T-cell (primary cell): ENCODE results near the gene CATSPERD. TPM values are rescaled to one million over a fixed set of nuclear protein-coding genes. Genes with fewer than 3 reads are reported as not detected.
A peak's percentile ranks its signal among the peaks of the same experiment; 100 is the strongest.
"Not testable (repeated sequence)": the region's sequence is repeated elsewhere in the genome, so short reads cannot be mapped to it uniquely, and the experiment has no call there.

ENCODE experiments used
- ATAC-seq, 4 experiments: fragments of 200-7000 bp in 3 of 4; fragments of 150-1000 bp in 1 of 4; cut with Tn5 transposase; replicated peaks in 1 of 4; 1 replicate in 3 of 4; 2 replicates in 1 of 4; pipeline ENCODE4 v1.10.0; 2021; ENCODE audit warnings: moderate library complexity in 3 of 4, mild to moderate bottlenecking in 2 of 4, moderate number of reproducible peaks in 1 of 4
- CTCF ChIA-PET, 2 donors: fragments of 300-600 bp; sonication (Branson Sonifier 250); formaldehyde crosslinking; loops; one replicate each; lab custom pipeline; 2022; ENCODE audit warnings: antibody characterized with exemption in 2 of 2; lab: Charles Lee
- POLR2A ChIA-PET, 2 donors: fragments of 300-600 bp; sonication (Branson Sonifier 250); formaldehyde crosslinking; loops; one replicate each; lab custom pipeline; 2022; ENCODE audit warnings: antibody characterized with exemption in 2 of 2; lab: Charles Lee
- DNase-seq, 35 experiments: peaks; one replicate each; pipeline versions ENCODE4 v3.0.0 to v3.0.0-alpha.2; 2013 to 2023
- H3K27ac ChIP-seq: one replicate; pipeline ENCODE4 v1.5.1; 2013; ENCODE audit warnings: low read length
- H3K27me3 ChIP-seq, 2 experiments: replicated peaks in 1 of 2; 1 replicate in 1 of 2; 2 replicates in 1 of 2; pipeline versions ENCODE4 v1.6.1 to v1.7.0; 2013; ENCODE audit warnings: low read length in 1 of 2, mixed read lengths in 1 of 2; ENCODE audit not compliant: control insufficient read depth in 2 of 2, insufficient read depth in 2 of 2; ENCODE audit errors: extremely low read depth in 1 of 2
- H3K36me3 ChIP-seq, 2 donors: 1 replicate in 1 of 2; 2 replicates in 1 of 2; pipeline versions ENCODE4 v1.6.1 to v1.7.0; 2013; ENCODE audit warnings: low read length in 1 of 2; ENCODE audit not compliant: control insufficient read depth in 2 of 2, insufficient read depth in 1 of 2; ENCODE audit errors: extremely low read depth in 1 of 2
- H3K4me1 ChIP-seq, 2 experiments: 1 replicate in 1 of 2; 2 replicates in 1 of 2; pipeline versions ENCODE4 v1.6.1 to v1.7.0; 2013; ENCODE audit warnings: low read length in 2 of 2, mixed read lengths in 1 of 2; ENCODE audit not compliant: insufficient read depth in 2 of 2, control insufficient read depth in 1 of 2; ENCODE audit errors: extremely low read depth in 1 of 2
- H3K4me3 ChIP-seq, 2 donors: 1 replicate in 1 of 2; 2 replicates in 1 of 2; pipeline versions ENCODE4 v1.5.1 to v1.7.0; 2013; ENCODE audit warnings: mild to moderate bottlenecking in 2 of 2, low read length in 1 of 2, moderate library complexity in 1 of 2; ENCODE audit not compliant: control insufficient read depth in 1 of 2; ENCODE audit errors: extremely low read depth in 1 of 2
- H3K9me3 ChIP-seq: 2 replicates; pipeline ENCODE4 v1.7.0; 2013
- H3K27ac Mint-ChIP-seq, 2 donors: one replicate each; pipeline ENCODE4 v1.8.0; 2020 to 2021; ENCODE audit warnings: mild to moderate bottlenecking in 2 of 2, mixed read lengths in 2 of 2
- H3K27me3 Mint-ChIP-seq, 2 donors: one replicate each; pipeline ENCODE4 v1.8.0; 2021 to 2022; ENCODE audit warnings: mixed read lengths in 2 of 2
- H3K36me3 Mint-ChIP-seq: one replicate; pipeline ENCODE4 v1.8.0; 2021; ENCODE audit warnings: mixed read lengths
- H3K4me1 Mint-ChIP-seq, 3 donors: one replicate each; pipeline ENCODE4 v1.8.0; 2020 to 2022; ENCODE audit warnings: mixed read lengths in 3 of 3, mild to moderate bottlenecking in 1 of 3
- H3K4me3 Mint-ChIP-seq, 3 donors: one replicate each; pipeline ENCODE4 v1.8.0; 2020 to 2022; ENCODE audit warnings: mild to moderate bottlenecking in 3 of 3, mixed read lengths in 3 of 3, moderate library complexity in 3 of 3
- H3K9me3 Mint-ChIP-seq, 3 donors: one replicate each; pipeline ENCODE4 v1.8.0; 2020 to 2022; ENCODE audit warnings: mixed read lengths in 3 of 3
- WGBS: methylation state at CpG from one replicate; pipeline ENCODE4 v1.1.5; 2013; ENCODE audit warnings: missing lambda C conversion rate; ENCODE audit not compliant: insufficient coverage; 5-methylcytosine and 5-hydroxymethylcytosine counted together
- total RNA-seq, 35 experiments: library from RNA in 6 of 35; stranded (reverse) in 6 of 35; fragments of 120-200 nt in 1 of 35; gene quantifications; one replicate each; pipeline versions ENCODE4 v1.2.1 to v1.2.4 and lab custom pipeline; 2013 to 2026

Gene CATSPERD
- total RNA-seq, 5 donors from 2014 or later (not counting 1 experiment from before 2014, with no cell fraction given): not detected

DNA sequence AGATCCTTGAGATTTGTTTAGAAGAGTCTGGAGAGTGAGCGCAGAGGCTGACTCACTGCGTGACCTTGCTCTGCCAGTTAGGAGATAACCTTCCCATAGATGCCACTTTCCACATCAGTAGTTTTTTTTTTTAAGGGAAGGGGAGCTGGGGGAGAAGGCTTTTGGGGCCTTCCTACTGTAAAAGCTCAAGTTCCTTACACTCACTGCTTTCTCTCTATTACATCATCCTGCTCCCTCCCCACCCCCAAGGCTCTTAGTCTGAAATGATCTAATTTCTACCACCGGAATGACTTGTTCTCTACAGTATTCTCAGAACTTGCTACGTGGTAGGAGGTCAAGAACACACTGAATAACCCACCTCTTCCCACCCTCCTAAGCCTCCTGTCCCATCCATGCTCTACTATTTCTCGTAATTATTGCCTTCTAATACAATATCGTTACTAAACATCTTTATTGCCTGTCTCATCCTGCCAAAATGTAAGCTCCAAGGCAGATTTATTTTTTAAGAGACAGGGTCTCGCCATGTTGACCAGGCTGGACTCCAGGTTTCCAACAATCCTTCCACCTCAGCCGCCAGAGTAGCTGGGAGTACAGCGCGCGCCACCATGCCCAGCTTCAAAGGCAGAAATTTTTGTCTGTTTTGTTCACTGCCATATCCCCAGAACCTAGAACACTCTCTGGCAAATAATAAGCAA lies 1.7 kb upstream of the CATSPERD start:
- Histone ChIP-seq H3K9me3 (no peaks in the 10 kb centered on the region), H3K4me3 (peak overlapping the region; percentile 84 to 91), H3K4me1 (peaks cover 10 to 35% of the 10 kb centered on the region in 2 experiments), H3K27ac (peak overlapping the region; percentile 86), H3K36me3 (peaks cover 2 to 14% of the 10 kb centered on the region in 2 donors), H3K27me3 (no peaks in the 10 kb centered on the region)
- Mint-ChIP-seq H3K4me1 (peaks cover 24 to 33% (median 29%) of the 10 kb centered on the region in 3 donors), H3K27me3 (no peaks in the 10 kb centered on the region), H3K4me3 (peak overlapping the region; percentile 87 to 89 (median 89)), H3K27ac (peak overlapping the region; percentile 83 to 85), H3K9me3 (no peaks in the 10 kb centered on the region), H3K36me3 (peaks cover 6% of the 10 kb centered on the region)
- CTCF ChIA-PET: no interaction called here
- 13% methylated on average over 7 of the region's 11 CpGs for WGBS
- no peak for DNase-seq
- no peak for ATAC-seq
- POLR2A ChIA-PET: interaction anchor here (0.7 to 1.8 kb wide), 2 partner anchors 29 to 656 kb away, joined by 9 to 11 read pairs; partner anchors contain the start of gene RPL36 (in 1 of the 2)

DNA sequence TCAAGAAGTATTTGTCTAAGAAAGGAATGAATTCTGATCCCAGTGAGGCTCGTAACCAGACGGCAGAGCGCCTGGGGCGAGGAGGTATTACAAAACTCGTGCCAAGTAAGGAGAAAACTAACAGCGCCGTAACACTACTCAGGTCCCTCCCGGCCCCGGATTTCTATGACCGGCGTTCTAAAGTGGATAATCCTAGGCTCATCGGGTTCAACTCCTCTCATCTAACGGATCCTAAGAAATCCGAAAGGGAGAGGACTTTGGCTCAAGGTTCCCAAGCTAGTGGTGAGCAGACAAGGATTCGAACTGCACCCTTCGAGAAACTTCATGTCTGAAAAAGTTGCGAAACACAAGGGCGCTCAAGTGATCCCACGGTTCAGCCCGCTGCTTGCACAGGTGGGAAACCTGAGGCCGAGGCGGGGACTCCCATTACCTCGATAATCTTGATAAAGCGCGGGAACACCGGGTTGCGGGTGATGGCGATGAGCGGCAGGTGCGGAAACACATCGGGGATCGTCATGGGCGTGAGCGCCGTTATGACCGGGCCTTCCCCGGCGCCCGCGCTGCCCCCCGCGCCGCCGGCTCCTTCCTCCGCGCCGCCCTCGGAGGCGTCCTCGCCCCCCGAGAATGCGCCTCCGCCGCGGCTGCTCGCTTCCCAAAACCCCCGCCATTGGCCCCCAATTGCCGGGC lies 1.0 kb upstream of the CATSPERD start:
- WGBS: under 1% methylated on average over 58 of the region's 58 CpGs
- H3K27ac ChIP-seq: peak overlapping the region; percentile 86
- Mint-ChIP-seq H3K36me3 (peaks cover 3% of the 10 kb centered on the region), H3K27me3 (no peaks in the 10 kb centered on the region), H3K4me3 (peak overlapping the region; percentile 87 to 89 (median 89)), H3K9me3 (no peaks in the 10 kb centered on the region), H3K4me1 (peaks cover 24 to 33% (median 29%) of the 10 kb centered on the region in 3 donors), H3K27ac (peak overlapping the region; percentile 85 to 98)
- ChIA-PET CTCF (interaction anchor here in 1 of 2 donors (1.5 to 2.0 kb wide), 2 partner anchors 29 to 33 kb away, joined by 9 to 18 read pairs; partner anchors contain the start of gene RPL36), POLR2A (interaction anchor here in 1 of 2 donors (1.0 to 1.8 kb wide), 2 partner anchors 29 kb away, joined by 3 to 9 read pairs; partner anchors contain the start of gene RPL36)
- peaks cover 10 to 35% of the 10 kb centered on the region in 2 experiments for H3K4me1 ChIP-seq
- H3K4me3 ChIP-seq: peak overlapping the region; percentile 84 to 91
- peak in 4 of 35 experiments; percentile 9 to 49 (median 16) for DNase-seq
- no peaks in the 10 kb centered on the region for H3K9me3 ChIP-seq
- ATAC-seq: no peak
- H3K36me3 ChIP-seq: peaks cover 0 to 9% of the 10 kb centered on the region in 2 donors
- H3K27me3 ChIP-seq: no peaks in the 10 kb centered on the region

DNA sequence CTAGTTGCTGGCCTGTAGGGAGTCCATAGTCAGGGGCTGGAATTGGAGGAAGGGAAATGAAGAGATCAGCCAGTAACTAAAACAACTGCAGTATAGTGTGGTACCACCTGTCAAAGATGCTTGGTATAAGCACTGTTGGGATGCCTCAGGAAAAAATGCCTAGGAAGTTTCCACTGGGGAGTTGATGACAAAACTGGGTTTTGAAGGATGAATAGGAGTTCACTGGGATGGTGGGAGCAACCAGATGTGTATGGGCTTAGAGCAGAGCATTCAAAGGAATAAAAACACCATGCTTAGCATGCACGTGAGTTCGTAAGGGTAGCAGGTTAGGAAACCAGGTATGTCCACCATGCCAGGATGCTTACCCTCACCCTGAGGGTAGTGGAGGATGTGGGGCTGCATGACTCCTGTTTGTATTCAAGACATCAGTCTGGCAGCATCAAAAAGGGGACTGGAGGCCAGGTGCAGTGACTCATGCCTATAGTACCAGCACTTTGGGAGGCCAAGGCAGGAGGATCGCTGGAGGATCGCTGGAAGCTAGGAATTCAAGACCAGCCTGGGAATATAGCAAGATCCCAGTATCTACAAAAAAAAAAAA lies 7.1 kb downstream of the CATSPERD start:
- Histone ChIP-seq H3K4me1 (no peaks in the 10 kb centered on the region), H3K36me3 (no peaks in the 10 kb centered on the region), H3K9me3 (no peaks in the 10 kb centered on the region), H3K27ac (no peak overlapping the region), H3K4me3 (no peak overlapping the region), H3K27me3 (peaks cover 0 to 21% of the 10 kb centered on the region in 2 experiments)
- ChIA-PET CTCF (no interaction called here), POLR2A (interaction anchor here in 1 of 2 donors (0.6 kb wide), 1 partner anchor 126 kb away, joined by 3 read pairs; no protein-coding TSS in a partner anchor)
- peaks cover 0 to 10% of the 10 kb centered on the region in 2 donors for H3K27me3 Mint-ChIP-seq
- H3K9me3 Mint-ChIP-seq: no peaks in the 10 kb centered on the region
- no peak overlapping the region for H3K4me3 Mint-ChIP-seq
- no peak for ATAC-seq
- WGBS: no CpG with 5 or more reads among the region's 4 CpGs
- H3K4me1 Mint-ChIP-seq: no peaks in the 10 kb centered on the region
- no peak overlapping the region for H3K27ac Mint-ChIP-seq
- H3K36me3 Mint-ChIP-seq: no peaks in the 10 kb centered on the region
- no peak for DNase-seq

DNA sequence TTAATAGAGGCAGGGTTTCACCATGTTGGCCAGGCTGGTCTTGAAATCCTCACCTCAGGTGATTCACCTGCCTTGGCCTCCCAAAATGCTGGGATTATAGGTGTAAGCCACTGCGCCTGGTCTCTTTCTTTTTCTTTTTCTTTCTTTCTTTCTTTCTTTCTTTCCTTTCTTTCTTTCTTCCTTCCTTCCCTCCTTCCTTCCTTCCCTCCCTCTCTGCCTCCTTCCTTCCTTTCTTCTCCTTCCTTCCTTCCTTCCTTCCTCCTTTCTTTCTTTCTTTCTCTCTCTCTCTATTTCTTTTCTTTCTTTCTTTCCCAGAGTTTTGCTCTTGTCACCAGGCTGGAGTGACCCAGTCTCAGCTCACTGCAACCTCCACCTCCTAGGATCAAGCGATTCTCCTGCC lies 12.7 kb downstream of the CATSPERD start:
- ATAC-seq, H3K9me3 ChIP-seq, H3K36me3 Mint-ChIP-seq, H3K4me3 Mint-ChIP-seq, H3K36me3 ChIP-seq, DNase-seq, H3K4me1 Mint-ChIP-seq, H3K4me1 ChIP-seq, POLR2A ChIA-PET, H3K9me3 Mint-ChIP-seq, H3K27ac Mint-ChIP-seq, H3K27me3 Mint-ChIP-seq, H3K27ac ChIP-seq, H3K4me3 ChIP-seq, CTCF ChIA-PET: not testable (repeated sequence)
- 86% methylated on average over 1 of the region's 2 CpGs for WGBS
- peaks cover 0 to 15% of the 10 kb centered on the region in 2 experiments for H3K27me3 ChIP-seq

DNA sequence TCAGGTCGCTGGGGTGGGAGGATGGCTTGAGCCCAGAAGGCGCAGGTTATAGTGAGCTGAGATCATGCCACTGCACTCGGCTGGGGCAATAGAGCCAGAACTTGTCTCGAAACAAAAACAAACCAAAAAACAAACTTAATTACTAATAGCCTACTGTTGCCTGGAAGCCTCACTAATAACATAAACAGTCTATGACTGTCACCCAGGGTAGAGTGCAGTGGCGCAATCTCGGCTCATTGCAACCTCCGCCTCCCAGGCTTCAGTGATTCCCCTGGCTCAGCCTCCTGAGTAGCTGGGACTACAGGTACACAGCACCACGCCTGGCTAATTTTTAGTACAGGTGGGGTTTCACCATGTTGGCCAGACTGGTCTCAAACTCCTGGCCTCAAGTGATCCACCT lies 18.0 kb downstream of the CATSPERD start:
- Histone ChIP-seq H3K27ac (no peak overlapping the region), H3K9me3 (no peaks in the 10 kb centered on the region), H3K4me3 (no peak overlapping the region), H3K27me3 (peaks cover 0 to 6% of the 10 kb centered on the region in 2 experiments), H3K4me1 (no peaks in the 10 kb centered on the region), H3K36me3 (no peaks in the 10 kb centered on the region)
- H3K27me3 Mint-ChIP-seq: peaks cover under 1 to 8% of the 10 kb centered on the region in 2 donors
- H3K27ac Mint-ChIP-seq: no peak overlapping the region
- WGBS: 83% methylated on average over 4 of the region's 8 CpGs
- no peak for ATAC-seq
- H3K9me3 Mint-ChIP-seq: no peaks in the 10 kb centered on the region
- POLR2A ChIA-PET: no interaction called here
- no peak for DNase-seq
- no peaks in the 10 kb centered on the region for H3K36me3 Mint-ChIP-seq
- CTCF ChIA-PET: no interaction called here
- H3K4me3 Mint-ChIP-seq: no peak overlapping the region
- H3K4me1 Mint-ChIP-seq: no peaks in the 10 kb centered on the region

DNA sequence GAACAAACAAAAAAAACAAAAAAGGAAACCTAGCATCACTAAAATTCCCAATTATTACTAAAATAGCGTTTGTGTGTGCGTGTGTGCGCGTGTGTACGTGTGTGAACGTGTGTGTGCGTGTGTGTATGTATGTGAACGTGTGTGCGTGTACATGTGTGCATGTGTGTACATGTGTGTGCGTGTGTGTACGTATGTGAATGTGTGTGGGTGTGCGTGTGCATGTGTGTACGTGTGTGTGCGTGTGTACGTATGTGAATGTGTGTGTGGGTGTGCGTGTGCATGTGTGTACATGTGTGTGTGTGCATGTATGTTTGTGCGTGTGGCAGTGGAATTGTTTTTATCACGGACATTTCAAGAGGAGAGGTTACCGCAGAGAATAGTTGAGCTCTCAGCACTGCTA lies 21.6 kb downstream of the CATSPERD start:
- no peak overlapping the region for H3K4me3 Mint-ChIP-seq
- WGBS: 93% methylated on average over 17 of the region's 19 CpGs

More for the DNA sequence above, 21.6 kb downstream of the CATSPERD start:
- no peaks in the 10 kb centered on the region for H3K9me3 Mint-ChIP-seq
- no peaks in the 10 kb centered on the region for H3K36me3 Mint-ChIP-seq
- no peak overlapping the region for H3K27ac Mint-ChIP-seq
- ATAC-seq (no peak), DNase-seq (no peak)
- Histone ChIP-seq H3K4me1 (no peaks in the 10 kb centered on the region), H3K9me3 (no peaks in the 10 kb centered on the region), H3K36me3 (no peaks in the 10 kb centered on the region), H3K27ac (no peak overlapping the region), H3K4me3 (no peak overlapping the region), H3K27me3 (peaks cover 0 to 6% of the 10 kb centered on the region in 2 experiments)
- H3K27me3 Mint-ChIP-seq: peaks cover 3 to 4% of the 10 kb centered on the region in 2 donors
- POLR2A ChIA-PET: no interaction called here
- no peaks in the 10 kb centered on the region for H3K4me1 Mint-ChIP-seq
- CTCF ChIA-PET: interaction anchor here in 1 of 2 donors (0.6 kb wide), 1 partner anchor 29 kb away, joined by 3 read pairs; no protein-coding TSS in a partner anchor
